HepG2 (cell line): ENCODE results near the gene CUL7. TPM values are rescaled to one million over a fixed set of nuclear protein-coding genes. Genes with fewer than 3 reads are reported as not detected.
A peak's percentile ranks its signal among the peaks of the same experiment; 100 is the strongest.

Source experiments
- AKAP8 ChIP-seq: sonication (generic); formaldehyde crosslinking; IDR thresholded peaks from 2 replicates; pipeline ENCODE4 v1.5.1; 2020; ENCODE audit warnings: mild to moderate bottlenecking, missing genetic modification reagents
- CAMTA2 ChIP-seq: sonication (generic); formaldehyde crosslinking; IDR thresholded peaks from 2 replicates; pipeline ENCODE4 v1.4.0; 2020; ENCODE audit warnings: mild to moderate bottlenecking, missing genetic modification reagents, borderline replicate concordance
- DNMT1 ChIP-seq: sonication (generic); formaldehyde crosslinking; IDR thresholded peaks from 2 replicates; pipeline ENCODE4 v1.5.1; 2020; ENCODE audit warnings: mild to moderate bottlenecking, missing genetic modification reagents
- ISX ChIP-seq: sonication (generic); formaldehyde crosslinking; conservative IDR thresholded peaks from 2 replicates; pipeline ENCODE4 v1.5.0; 2020; ENCODE audit warnings: missing genetic modification reagents
- RARA ChIP-seq: IDR thresholded peaks from 2 replicates; pipeline ENCODE4 v1.6.1; 2016; ENCODE audit warnings: missing genetic modification reagents, missing compliant biosample characterization
- SMAD9 ChIP-seq: sonication (generic); formaldehyde crosslinking; IDR thresholded peaks from 2 replicates; pipeline ENCODE4 v1.5.1; 2020; ENCODE audit warnings: mild to moderate bottlenecking, missing genetic modification reagents
- ZFX ChIP-seq: sonication (generic); formaldehyde crosslinking; IDR thresholded peaks from 2 replicates; pipeline ENCODE4 v1.4.0; 2020; ENCODE audit warnings: mild to moderate bottlenecking, low read depth, missing genetic modification reagents, moderate library complexity
- ZFYVE20 ChIP-seq: sonication (generic); formaldehyde crosslinking; IDR thresholded peaks from 2 replicates; pipeline ENCODE4 v1.8.0; 2023; ENCODE audit warnings: low read depth, mild to moderate bottlenecking, moderate library complexity, missing genetic modification reagents, borderline replicate concordance
- ZNF790 ChIP-seq: sonication (generic); formaldehyde crosslinking; IDR thresholded peaks from 2 replicates; pipeline ENCODE4 v1.8.0; 2022; ENCODE audit warnings: missing genetic modification reagents, mild to moderate bottlenecking, borderline replicate concordance
- ZSCAN31 ChIP-seq: sonication (generic); formaldehyde crosslinking; IDR thresholded peaks from 2 replicates; pipeline ENCODE4 v1.5.0; 2020; ENCODE audit warnings: low read depth, mild to moderate bottlenecking, missing genetic modification reagents
- polyA plus RNA-seq, 8 experiments: library from polyadenylated mRNA; depleted of rRNA in 3 of 8; stranded (reverse) in 7 of 8; unstranded in 1 of 8; fragments of >200 nt; fragmentation: Illumina TruSeq in 4 of 8; extraction: Trizol in 4 of 8; gene quantifications; 2 replicates each; pipeline versions ENCODE4 v1.2.1 to v1.2.3, GENCODE V29; 2011 to 2016; ENCODE audit warnings: low read depth in 4 of 8, missing spikeins in 1 of 8, mixed read lengths in 1 of 8; ENCODE audit not compliant: insufficient read depth in 1 of 8
- total RNA-seq, 5 experiments: library from RNA; depleted of rRNA; stranded (reverse); fragments of >200 nt; fragmentation: Illumina TruSeq; extraction: Trizol; gene quantifications; 2 replicates each; pipeline ENCODE4 v1.2.3, GENCODE V29; 2016; ENCODE audit warnings: low read depth in 1 of 5
- TF ChIP-seq, protein P1 (sequence below): IDR thresholded peaks from 2 replicates; pipeline ENCODE4 v1.6.1; 2012; ENCODE audit warnings: low read length, improper control_type of control experiment
- TF ChIP-seq, protein P2 (sequence below): sonication (generic); formaldehyde crosslinking; IDR thresholded peaks from 2 replicates; pipeline ENCODE4 v1.8.0; 2022; ENCODE audit warnings: mild to moderate bottlenecking, missing genetic modification reagents, moderate library complexity
- TF ChIP-seq, protein P3 (sequence below): sonication (generic); formaldehyde crosslinking; IDR thresholded peaks from 2 replicates; pipeline ENCODE4 v1.9.0; 2022; ENCODE audit warnings: missing genetic modification reagents, mild to moderate bottlenecking, borderline replicate concordance
- TF ChIP-seq, protein P4 (sequence below): sonication (generic); formaldehyde crosslinking; IDR thresholded peaks from 2 replicates; pipeline ENCODE4 v1.4.0; 2020; ENCODE audit warnings: missing genetic modification reagents
- TF ChIP-seq, protein P5 (sequence below): sonication (generic); formaldehyde crosslinking; IDR thresholded peaks from 2 replicates; pipeline ENCODE4 v1.4.0; 2020; ENCODE audit warnings: mild to moderate bottlenecking, missing genetic modification reagents

The CUL7 gene
- total and polyA plus RNA-seq, 2 of the 13 experiments (the other 11 are each of a cell fraction or from before 2014, with no cell fraction given), result 32.0 to 60.7 TPM

DNA sequence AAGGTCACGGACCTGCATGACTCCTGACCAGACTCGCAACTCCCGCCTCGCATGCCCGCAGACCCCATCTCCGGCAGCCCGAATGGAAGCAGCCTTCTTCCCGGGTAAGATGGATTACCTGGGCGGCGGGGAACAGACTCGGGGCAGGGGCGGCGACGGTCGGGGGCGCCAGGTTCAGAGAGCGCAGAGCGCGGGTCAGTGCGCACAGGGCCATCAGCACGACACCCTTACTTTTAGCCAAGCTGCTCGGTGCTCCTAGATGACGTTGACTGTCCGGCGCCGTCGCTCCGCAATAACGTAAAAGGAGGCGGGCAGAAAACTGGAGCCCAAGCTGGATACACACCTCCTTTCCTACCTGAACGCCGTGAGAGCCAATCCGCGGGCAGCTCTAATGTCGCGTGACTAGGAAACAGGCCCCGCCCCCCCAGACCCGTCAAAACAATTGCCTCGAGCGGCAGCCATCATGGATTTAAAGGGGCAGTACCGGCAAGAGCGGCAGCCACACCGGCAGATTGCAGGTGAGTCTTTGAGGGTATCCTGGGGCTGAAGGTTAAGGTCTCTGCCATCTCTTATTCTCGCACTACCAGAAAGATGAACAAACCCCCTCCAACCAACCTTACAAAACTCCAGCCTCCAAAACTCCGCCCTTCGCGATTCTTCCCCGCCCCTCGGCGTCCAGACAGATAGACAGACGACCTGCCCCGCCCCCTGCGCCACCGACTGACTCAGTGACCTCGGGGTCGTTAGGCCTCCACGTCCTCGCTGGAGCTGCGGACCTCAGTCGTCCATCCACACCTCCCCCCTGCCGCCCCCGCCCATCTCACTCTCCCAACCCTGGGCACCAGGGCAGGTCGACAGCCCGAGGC is 5.8 kb upstream of the CUL7 start, which contains the start of the genes KLC4 and MRPL2 (continued):
- TF ChIP-seq, protein P1, sequence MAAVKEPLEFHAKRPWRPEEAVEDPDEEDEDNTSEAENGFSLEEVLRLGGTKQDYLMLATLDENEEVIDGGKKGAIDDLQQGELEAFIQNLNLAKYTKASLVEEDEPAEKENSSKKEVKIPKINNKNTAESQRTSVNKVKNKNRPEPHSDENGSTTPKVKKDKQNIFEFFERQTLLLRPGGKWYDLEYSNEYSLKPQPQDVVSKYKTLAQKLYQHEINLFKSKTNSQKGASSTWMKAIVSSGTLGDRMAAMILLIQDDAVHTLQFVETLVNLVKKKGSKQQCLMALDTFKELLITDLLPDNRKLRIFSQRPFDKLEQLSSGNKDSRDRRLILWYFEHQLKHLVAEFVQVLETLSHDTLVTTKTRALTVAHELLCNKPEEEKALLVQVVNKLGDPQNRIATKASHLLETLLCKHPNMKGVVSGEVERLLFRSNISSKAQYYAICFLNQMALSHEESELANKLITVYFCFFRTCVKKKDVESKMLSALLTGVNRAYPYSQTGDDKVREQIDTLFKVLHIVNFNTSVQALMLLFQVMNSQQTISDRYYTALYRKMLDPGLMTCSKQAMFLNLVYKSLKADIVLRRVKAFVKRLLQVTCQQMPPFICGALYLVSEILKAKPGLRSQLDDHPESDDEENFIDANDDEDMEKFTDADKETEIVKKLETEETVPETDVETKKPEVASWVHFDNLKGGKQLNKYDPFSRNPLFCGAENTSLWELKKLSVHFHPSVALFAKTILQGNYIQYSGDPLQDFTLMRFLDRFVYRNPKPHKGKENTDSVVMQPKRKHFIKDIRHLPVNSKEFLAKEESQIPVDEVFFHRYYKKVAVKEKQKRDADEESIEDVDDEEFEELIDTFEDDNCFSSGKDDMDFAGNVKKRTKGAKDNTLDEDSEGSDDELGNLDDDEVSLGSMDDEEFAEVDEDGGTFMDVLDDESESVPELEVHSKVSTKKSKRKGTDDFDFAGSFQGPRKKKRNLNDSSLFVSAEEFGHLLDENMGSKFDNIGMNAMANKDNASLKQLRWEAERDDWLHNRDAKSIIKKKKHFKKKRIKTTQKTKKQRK, result no peak
- TF ChIP-seq ZSCAN31 (CRISPR knock-in tag) (no peak; the same call in 1 of the 2 replicates), ZFYVE20 (CRISPR knock-in tag) (no peak), SMAD9 (CRISPR knock-in tag) (peak; percentile 83; the same call in 1 of the 2 replicates), ZFX (CRISPR knock-in tag) (no peak), ZNF790 (CRISPR knock-in tag) (0 out of 2 replicates have a peak, but pooled peaks have one; percentile 4), DNMT1 (CRISPR knock-in tag) (peak; percentile 49; the same call in 1 of the 2 replicates), RARA (CRISPR knock-in tag) (peak; percentile 94), AKAP8 (CRISPR knock-in tag) (peak; percentile 52; the same call in 1 of the 2 replicates), CAMTA2 (CRISPR knock-in tag) (no peak), ISX (no peak)
- TF ChIP-seq, protein P2, sequence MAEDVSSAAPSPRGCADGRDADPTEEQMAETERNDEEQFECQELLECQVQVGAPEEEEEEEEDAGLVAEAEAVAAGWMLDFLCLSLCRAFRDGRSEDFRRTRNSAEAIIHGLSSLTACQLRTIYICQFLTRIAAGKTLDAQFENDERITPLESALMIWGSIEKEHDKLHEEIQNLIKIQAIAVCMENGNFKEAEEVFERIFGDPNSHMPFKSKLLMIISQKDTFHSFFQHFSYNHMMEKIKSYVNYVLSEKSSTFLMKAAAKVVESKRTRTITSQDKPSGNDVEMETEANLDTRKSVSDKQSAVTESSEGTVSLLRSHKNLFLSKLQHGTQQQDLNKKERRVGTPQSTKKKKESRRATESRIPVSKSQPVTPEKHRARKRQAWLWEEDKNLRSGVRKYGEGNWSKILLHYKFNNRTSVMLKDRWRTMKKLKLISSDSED, result no peak
- TF ChIP-seq, protein P3, sequence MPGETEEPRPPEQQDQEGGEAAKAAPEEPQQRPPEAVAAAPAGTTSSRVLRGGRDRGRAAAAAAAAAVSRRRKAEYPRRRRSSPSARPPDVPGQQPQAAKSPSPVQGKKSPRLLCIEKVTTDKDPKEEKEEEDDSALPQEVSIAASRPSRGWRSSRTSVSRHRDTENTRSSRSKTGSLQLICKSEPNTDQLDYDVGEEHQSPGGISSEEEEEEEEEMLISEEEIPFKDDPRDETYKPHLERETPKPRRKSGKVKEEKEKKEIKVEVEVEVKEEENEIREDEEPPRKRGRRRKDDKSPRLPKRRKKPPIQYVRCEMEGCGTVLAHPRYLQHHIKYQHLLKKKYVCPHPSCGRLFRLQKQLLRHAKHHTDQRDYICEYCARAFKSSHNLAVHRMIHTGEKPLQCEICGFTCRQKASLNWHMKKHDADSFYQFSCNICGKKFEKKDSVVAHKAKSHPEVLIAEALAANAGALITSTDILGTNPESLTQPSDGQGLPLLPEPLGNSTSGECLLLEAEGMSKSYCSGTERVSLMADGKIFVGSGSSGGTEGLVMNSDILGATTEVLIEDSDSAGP (CRISPR knock-in tag), result peak; percentile 100
- TF ChIP-seq, protein P4, sequence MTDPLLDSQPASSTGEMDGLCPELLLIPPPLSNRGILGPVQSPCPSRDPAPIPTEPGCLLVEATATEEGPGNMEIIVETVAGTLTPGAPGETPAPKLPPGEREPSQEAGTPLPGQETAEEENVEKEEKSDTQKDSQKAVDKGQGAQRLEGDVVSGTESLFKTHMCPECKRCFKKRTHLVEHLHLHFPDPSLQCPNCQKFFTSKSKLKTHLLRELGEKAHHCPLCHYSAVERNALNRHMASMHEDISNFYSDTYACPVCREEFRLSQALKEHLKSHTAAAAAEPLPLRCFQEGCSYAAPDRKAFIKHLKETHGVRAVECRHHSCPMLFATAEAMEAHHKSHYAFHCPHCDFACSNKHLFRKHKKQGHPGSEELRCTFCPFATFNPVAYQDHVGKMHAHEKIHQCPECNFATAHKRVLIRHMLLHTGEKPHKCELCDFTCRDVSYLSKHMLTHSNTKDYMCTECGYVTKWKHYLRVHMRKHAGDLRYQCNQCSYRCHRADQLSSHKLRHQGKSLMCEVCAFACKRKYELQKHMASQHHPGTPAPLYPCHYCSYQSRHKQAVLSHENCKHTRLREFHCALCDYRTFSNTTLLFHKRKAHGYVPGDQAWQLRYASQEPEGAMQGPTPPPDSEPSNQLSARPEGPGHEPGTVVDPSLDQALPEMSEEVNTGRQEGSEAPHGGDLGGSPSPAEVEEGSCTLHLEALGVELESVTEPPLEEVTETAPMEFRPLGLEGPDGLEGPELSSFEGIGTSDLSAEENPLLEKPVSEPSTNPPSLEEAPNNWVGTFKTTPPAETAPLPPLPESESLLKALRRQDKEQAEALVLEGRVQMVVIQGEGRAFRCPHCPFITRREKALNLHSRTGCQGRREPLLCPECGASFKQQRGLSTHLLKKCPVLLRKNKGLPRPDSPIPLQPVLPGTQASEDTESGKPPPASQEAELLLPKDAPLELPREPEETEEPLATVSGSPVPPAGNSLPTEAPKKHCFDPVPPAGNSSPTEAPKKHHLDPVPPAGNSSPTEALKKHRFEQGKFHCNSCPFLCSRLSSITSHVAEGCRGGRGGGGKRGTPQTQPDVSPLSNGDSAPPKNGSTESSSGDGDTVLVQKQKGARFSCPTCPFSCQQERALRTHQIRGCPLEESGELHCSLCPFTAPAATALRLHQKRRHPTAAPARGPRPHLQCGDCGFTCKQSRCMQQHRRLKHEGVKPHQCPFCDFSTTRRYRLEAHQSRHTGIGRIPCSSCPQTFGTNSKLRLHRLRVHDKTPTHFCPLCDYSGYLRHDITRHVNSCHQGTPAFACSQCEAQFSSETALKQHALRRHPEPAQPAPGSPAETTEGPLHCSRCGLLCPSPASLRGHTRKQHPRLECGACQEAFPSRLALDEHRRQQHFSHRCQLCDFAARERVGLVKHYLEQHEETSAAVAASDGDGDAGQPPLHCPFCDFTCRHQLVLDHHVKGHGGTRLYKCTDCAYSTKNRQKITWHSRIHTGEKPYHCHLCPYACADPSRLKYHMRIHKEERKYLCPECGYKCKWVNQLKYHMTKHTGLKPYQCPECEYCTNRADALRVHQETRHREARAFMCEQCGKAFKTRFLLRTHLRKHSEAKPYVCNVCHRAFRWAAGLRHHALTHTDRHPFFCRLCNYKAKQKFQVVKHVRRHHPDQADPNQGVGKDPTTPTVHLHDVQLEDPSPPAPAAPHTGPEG (CRISPR knock-in tag), result peak; percentile 43; the same call in 1 of the 2 replicates
- TF ChIP-seq, protein P5, sequence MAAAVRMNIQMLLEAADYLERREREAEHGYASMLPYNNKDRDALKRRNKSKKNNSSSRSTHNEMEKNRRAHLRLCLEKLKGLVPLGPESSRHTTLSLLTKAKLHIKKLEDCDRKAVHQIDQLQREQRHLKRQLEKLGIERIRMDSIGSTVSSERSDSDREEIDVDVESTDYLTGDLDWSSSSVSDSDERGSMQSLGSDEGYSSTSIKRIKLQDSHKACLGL (CRISPR knock-in tag), result peak; percentile 80; the same call in 1 of the 2 replicates
